Measurements from ENCODE around the gene ANKFN1. TPM values are rescaled to one million over a fixed set of nuclear protein-coding genes. Genes with fewer than 3 reads are reported as not detected.

Gene ANKFN1
- total RNA-seq, 2 donors from 2014 or later, result 3.0 to 7.3 TPM

DNA sequence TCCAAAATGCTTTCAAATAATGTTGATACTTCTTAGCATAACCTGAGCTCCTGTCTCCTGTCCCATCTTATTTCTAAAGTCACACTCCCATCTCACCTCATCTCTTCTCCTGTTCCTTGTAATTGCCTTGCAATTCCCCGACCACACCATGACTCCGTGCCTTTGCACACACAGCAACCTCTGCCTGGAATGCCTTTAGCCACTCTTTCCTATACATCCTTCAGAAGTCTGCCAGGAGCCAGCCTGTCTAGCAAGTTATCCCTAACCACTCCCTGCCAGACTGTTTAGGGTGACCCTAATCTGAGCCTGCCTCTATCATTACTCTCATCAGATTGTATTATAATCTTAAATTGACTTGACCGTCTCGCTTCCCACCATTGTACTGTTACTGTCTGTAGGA lies 272.2 kb downstream of the ANKFN1 start:
- intact Hi-C loops (cut with DNase I), result no loop called here
- WGBS, result 61% methylated on average over 4 of the region's 4 CpGs
- Histone ChIP-seq H3K4me3 (no peak overlapping the region), H3K9me3 (no peaks in the 10 kb centered on the region), H3K27ac (no peak overlapping the region), H3K27me3 (replicated peaks; ENCODE audit: insufficient read depth) (no peaks in the 10 kb centered on the region), H3K4me1 (replicated peaks) (no peaks in the 10 kb centered on the region), H3K36me3 (no peaks in the 10 kb centered on the region)
- no peak for TF ChIP-seq POLR2A (IDR thresholded peaks at IDR 0.05)
- TF ChIP-seq POLR2AphosphoS5 (IDR thresholded peaks at IDR 0.05), result no peak
- TF ChIP-seq, protein P1, sequence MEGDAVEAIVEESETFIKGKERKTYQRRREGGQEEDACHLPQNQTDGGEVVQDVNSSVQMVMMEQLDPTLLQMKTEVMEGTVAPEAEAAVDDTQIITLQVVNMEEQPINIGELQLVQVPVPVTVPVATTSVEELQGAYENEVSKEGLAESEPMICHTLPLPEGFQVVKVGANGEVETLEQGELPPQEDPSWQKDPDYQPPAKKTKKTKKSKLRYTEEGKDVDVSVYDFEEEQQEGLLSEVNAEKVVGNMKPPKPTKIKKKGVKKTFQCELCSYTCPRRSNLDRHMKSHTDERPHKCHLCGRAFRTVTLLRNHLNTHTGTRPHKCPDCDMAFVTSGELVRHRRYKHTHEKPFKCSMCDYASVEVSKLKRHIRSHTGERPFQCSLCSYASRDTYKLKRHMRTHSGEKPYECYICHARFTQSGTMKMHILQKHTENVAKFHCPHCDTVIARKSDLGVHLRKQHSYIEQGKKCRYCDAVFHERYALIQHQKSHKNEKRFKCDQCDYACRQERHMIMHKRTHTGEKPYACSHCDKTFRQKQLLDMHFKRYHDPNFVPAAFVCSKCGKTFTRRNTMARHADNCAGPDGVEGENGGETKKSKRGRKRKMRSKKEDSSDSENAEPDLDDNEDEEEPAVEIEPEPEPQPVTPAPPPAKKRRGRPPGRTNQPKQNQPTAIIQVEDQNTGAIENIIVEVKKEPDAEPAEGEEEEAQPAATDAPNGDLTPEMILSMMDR (IDR thresholded peaks at IDR 0.05), result no peak
- no peak for DNase-seq (ENCODE audit: low spot score)

DNA sequence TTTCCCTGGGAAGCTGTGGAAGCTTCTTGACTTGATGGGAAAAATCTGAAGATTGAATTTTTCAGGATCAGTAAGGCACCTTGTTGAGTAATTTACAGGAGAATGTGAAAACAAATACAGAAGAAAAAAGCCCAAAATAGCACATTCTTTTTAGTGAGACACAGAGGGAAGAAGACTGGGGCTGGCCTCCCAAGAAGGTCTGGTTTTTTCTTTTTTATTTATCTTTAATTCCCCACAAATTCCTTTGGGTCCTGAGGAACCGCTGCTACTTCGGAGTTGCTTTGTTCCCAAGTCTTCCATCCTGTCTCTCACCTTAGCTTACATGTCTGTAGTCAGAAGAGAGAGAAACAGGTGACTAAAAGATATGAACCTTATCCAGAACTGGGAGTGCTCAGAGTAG lies 273.6 kb downstream of the ANKFN1 start:
- Histone ChIP-seq H3K27me3 (replicated peaks; ENCODE audit: insufficient read depth) (no peaks in the 10 kb centered on the region), H3K27ac (no peak overlapping the region), H3K4me1 (replicated peaks) (no peaks in the 10 kb centered on the region), H3K36me3 (no peaks in the 10 kb centered on the region), H3K9me3 (no peaks in the 10 kb centered on the region), H3K4me3 (no peak overlapping the region)
- no peak for DNase-seq (ENCODE audit: low spot score)
- intact Hi-C loops (cut with DNase I), result no loop called here
- TF ChIP-seq POLR2A (IDR thresholded peaks at IDR 0.05), result no peak
- WGBS, result 53% methylated on average over 2 of the region's 2 CpGs

DNA sequence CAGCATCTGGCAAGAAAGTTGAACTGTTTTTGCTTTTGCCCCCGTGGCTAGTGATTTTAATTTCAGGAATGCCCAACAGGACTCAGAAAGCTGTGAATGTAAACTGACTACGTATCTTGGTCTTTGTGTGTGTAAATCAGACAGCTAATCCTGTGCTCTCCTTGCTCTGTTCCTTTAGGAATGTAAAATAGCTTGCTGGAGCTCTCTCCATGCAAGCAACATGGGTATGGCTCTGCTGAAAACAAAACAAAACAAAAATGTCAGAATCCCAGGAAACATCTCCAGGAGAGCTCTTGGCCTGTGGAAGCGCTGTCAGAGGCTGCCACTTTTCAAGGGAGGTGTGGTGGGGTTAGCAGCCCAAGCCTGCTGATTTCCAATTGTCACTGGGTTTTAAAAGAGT lies 278.5 kb downstream of the ANKFN1 start:
- Histone ChIP-seq H3K4me1 (replicated peaks) (no peaks in the 10 kb centered on the region), H3K27me3 (replicated peaks; ENCODE audit: insufficient read depth) (no peaks in the 10 kb centered on the region), H3K4me3 (no peak overlapping the region), H3K9me3 (no peaks in the 10 kb centered on the region), H3K36me3 (no peaks in the 10 kb centered on the region), H3K27ac (no peak overlapping the region)
- WGBS, result 37% methylated on average over 3 of the region's 3 CpGs
- no peak for TF ChIP-seq POLR2A (IDR thresholded peaks at IDR 0.05)
- TF ChIP-seq, protein P1 (IDR thresholded peaks at IDR 0.05), result no peak
- no peak for TF ChIP-seq POLR2AphosphoS5 (IDR thresholded peaks at IDR 0.05)
- intact Hi-C loops (cut with DNase I), result no loop called here
- no peak for DNase-seq (ENCODE audit: low spot score)

DNA sequence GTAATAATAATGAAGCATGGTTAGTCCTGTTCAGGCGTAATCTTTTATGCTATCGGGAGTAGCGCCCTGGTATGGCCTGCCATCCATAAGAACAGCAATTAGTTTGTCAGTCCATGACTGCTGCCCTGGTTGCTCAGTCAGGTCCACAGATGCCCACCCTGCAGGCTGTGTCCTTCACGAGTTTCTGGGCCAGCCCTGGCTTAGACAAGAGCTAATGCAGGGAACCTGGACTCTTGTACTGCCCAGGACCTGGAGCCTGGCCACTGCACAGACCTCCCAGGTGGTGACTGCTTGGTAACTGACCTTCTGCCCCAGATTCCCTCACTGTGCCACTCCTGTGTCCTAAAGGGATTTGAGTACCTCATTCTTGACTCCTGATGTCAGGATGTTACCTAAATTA lies 279.2 kb downstream of the ANKFN1 start:
- DNase-seq (ENCODE audit: low spot score), result no peak
- H3K27ac ChIP-seq, result no peak overlapping the region
- H3K27me3 ChIP-seq (replicated peaks; ENCODE audit: insufficient read depth), result no peaks in the 10 kb centered on the region
- WGBS, result 79% methylated on average over 4 of the region's 4 CpGs
- no peaks in the 10 kb centered on the region for H3K36me3 ChIP-seq
- H3K4me3 ChIP-seq, result no peak overlapping the region
- TF ChIP-seq, protein P1 (IDR thresholded peaks at IDR 0.05), result no peak
- TF ChIP-seq POLR2AphosphoS5 (IDR thresholded peaks at IDR 0.05), result no peak
- TF ChIP-seq POLR2A (IDR thresholded peaks at IDR 0.05), result no peak
- intact Hi-C loops (cut with DNase I), result no loop called here
- no peaks in the 10 kb centered on the region for H3K4me1 ChIP-seq (replicated peaks)
- no peaks in the 10 kb centered on the region for H3K9me3 ChIP-seq

DNA sequence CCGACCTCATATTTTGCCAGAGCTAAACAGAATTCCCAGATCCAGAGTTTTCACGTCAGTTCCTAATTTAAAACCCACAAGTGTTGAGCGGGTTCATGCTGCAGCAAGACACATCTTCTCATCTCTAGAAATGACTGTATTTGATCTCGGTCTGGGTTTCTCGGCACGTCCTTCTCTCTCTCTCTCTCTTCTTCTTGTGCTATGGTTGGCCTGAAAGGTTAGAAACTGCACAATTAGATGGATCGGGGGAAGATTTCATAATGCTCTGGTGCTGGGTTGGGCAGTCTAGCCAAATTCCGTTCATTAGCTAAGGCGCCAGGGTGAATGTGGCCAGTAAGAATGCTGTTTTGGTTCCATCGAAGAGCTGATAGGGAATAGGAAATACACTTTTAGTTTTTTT lies 281.3 kb downstream of the ANKFN1 start:
- H3K9me3 ChIP-seq, result no peaks in the 10 kb centered on the region
- TF ChIP-seq POLR2A (IDR thresholded peaks at IDR 0.05) (no peak), POLR2AphosphoS5 (IDR thresholded peaks at IDR 0.05) (no peak)
- TF ChIP-seq, protein P1 (IDR thresholded peaks at IDR 0.05), result no peak
- no peaks in the 10 kb centered on the region for H3K36me3 ChIP-seq
- WGBS, result 85% methylated on average over 10 of the region's 10 CpGs
- H3K27me3 ChIP-seq (replicated peaks; ENCODE audit: insufficient read depth), result no peaks in the 10 kb centered on the region
- intact Hi-C loops (cut with DNase I), result no loop called here
- H3K4me3 ChIP-seq, result no peak overlapping the region
- DNase-seq (ENCODE audit: low spot score), result no peak
- no peak overlapping the region for H3K27ac ChIP-seq
- H3K4me1 ChIP-seq (replicated peaks), result no peaks in the 10 kb centered on the region
